HL-60/S4 treated with retinoic acid at 250 ng/mL for 4 days and 3 days (cell line): ENCODE measurements around the gene ABLIM1.

Experiments
- in situ Hi-C: fragments of 300-500 bp; cut with MboI; formaldehyde crosslinking; loops from 2 replicates; pipeline ENCODE4 v1.7.0; 2022; ENCODE audit warnings: low sequenced_read_pairs

ABLIM1 gene

GRCh38 chr10:114551636-114551972 is 106.5 kb downstream of the ABLIM1 start:
- in situ Hi-C loops = no loop called here

- in situ Hi-C loops = no loop called here
Observed at GRCh38 chr10:114550756-114551635, 107.1 kb downstream of the ABLIM1 start.

GRCh38 chr10:114548662-114549061 is 109.4 kb downstream of the ABLIM1 start:
- in situ Hi-C loops = no loop called here

GRCh38 chr10:114547514-114547913 is 110.6 kb downstream of the ABLIM1 start:
- in situ Hi-C loops = no loop called here

GRCh38 chr10:114547056-114547455 is 111.0 kb downstream of the ABLIM1 start:
- in situ Hi-C loops = no loop called here

- in situ Hi-C loops = no loop called here
Observed at GRCh38 chr10:114545819-114546218, 112.3 kb downstream of the ABLIM1 start.

GRCh38 chr10:114545071-114545470 is 113.0 kb downstream of the ABLIM1 start:
- in situ Hi-C loops = no loop called here

GRCh38 chr10:114544045-114544659 is 113.9 kb downstream of the ABLIM1 start:
- in situ Hi-C loops = no loop called here

GRCh38 chr10:114543456-114543855 is 114.6 kb downstream of the ABLIM1 start:
- in situ Hi-C loops = no loop called here

- in situ Hi-C loops = no loop called here
Observed at GRCh38 chr10:114542373-114542772, 115.7 kb downstream of the ABLIM1 start.

GRCh38 chr10:114541797-114542160 is 116.3 kb downstream of the ABLIM1 start:
- in situ Hi-C loops = no loop called here

- in situ Hi-C loops = no loop called here
Observed at GRCh38 chr10:114541081-114541796, 116.8 kb downstream of the ABLIM1 start.

- in situ Hi-C loops = no loop called here
Observed at GRCh38 chr10:114540236-114540635, 117.8 kb downstream of the ABLIM1 start.

GRCh38 chr10:114539623-114540022 is 118.5 kb downstream of the ABLIM1 start:
- in situ Hi-C loops = no loop called here

- in situ Hi-C loops = no loop called here
Observed at GRCh38 chr10:114538181-114538906, 119.7 kb downstream of the ABLIM1 start.

GRCh38 chr10:114537736-114538135 is 120.3 kb downstream of the ABLIM1 start:
- in situ Hi-C loops = no loop called here

GRCh38 chr10:114534571-114534981 is 123.5 kb downstream of the ABLIM1 start:
- in situ Hi-C loops = no loop called here

- in situ Hi-C loops = no loop called here
Observed at GRCh38 chr10:114532226-114532625, 125.8 kb downstream of the ABLIM1 start.

GRCh38 chr10:114526504-114527238 is 131.4 kb downstream of the ABLIM1 start:
- in situ Hi-C loops = no loop called here

- in situ Hi-C loops = no loop called here
Observed at GRCh38 chr10:114526126-114526503, 132.0 kb downstream of the ABLIM1 start.
